Measurements from ENCODE around the gene POP4.

The POP4 gene

GRCh38 chr19:29665215-29665825 is 59.2 kb downstream of the POP4 start, which contains the start of gene PLEKHF1 (continued):
- TF ChIP-seq ZNF26 (tag by site-specific recombination; IDR thresholded peaks at IDR 0.05), result no peak
- TF ChIP-seq ZNF423 (tag by site-specific recombination; IDR thresholded peaks at IDR 0.05), result peak; percentile 58; the same call in 1 of the 2 replicates
- no peak for TF ChIP-seq ZNF138 (tag by site-specific recombination; IDR thresholded peaks at IDR 0.05; ENCODE audit: borderline replicate concordance)
- no peak for TF ChIP-seq MZF1 (tag by site-specific recombination; IDR thresholded peaks at IDR 0.05; ENCODE audit: borderline replicate concordance)
- TF ChIP-seq ZNF776 (tag by site-specific recombination; IDR thresholded peaks at IDR 0.05; ENCODE audit: borderline replicate concordance), result no peak
- no peak for TF ChIP-seq SETDB1 (IDR thresholded peaks at IDR 0.05; ENCODE audit: insufficient read length, low read length)
- TF ChIP-seq, protein P1, sequence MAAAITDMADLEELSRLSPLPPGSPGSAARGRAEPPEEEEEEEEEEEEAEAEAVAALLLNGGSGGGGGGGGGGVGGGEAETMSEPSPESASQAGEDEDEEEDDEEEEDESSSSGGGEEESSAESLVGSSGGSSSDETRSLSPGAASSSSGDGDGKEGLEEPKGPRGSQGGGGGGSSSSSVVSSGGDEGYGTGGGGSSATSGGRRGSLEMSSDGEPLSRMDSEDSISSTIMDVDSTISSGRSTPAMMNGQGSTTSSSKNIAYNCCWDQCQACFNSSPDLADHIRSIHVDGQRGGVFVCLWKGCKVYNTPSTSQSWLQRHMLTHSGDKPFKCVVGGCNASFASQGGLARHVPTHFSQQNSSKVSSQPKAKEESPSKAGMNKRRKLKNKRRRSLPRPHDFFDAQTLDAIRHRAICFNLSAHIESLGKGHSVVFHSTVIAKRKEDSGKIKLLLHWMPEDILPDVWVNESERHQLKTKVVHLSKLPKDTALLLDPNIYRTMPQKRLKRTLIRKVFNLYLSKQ (tag by site-specific recombination; IDR thresholded peaks at IDR 0.05; ENCODE audit: borderline replicate concordance), result no peak
- TF ChIP-seq GFI1B (tag by site-specific recombination; IDR thresholded peaks at IDR 0.05), result no peak
- TF ChIP-seq, protein P2, sequence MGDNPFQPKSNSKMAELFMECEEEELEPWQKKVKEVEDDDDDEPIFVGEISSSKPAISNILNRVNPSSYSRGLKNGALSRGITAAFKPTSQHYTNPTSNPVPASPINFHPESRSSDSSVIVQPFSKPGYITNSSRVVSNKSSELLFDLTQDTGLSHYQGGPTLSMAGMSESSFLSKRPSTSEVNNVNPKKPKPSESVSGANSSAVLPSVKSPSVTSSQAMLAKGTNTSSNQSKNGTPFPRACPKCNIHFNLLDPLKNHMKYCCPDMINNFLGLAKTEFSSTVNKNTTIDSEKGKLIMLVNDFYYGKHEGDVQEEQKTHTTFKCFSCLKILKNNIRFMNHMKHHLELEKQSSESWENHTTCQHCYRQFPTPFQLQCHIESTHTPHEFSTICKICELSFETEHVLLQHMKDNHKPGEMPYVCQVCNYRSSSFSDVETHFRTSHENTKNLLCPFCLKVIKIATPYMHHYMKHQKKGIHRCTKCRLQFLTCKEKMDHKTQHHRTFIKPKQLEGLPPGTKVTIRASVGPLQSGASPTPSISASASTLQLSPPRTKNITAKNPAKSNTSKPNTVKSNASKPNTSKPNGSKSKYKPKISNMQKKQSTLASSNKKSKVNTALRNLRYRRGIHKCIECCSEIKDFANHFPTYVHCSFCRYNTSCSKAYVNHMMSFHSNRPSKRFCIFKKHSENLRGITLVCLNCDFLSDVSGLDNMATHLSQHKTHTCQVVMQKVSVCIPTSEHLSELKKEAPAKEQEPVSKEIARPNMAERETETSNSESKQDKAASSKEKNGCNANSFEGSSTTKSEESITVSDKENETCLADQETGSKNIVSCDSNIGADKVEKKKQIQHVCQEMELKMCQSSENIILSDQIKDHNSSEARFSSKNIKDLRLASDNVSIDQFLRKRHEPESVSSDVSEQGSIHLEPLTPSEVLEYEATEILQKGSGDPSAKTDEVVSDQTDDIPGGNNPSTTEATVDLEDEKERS (tag by site-specific recombination; IDR thresholded peaks at IDR 0.05), result no peak
- TF ChIP-seq ZNF280C (tag by site-specific recombination; IDR thresholded peaks at IDR 0.05), result no peak
- peak; percentile 40; the same call in 1 of the 2 replicates for TF ChIP-seq OSR2 (tag by site-specific recombination; IDR thresholded peaks at IDR 0.05)
- no peak for TF ChIP-seq ZSCAN23 (tag by site-specific recombination; IDR thresholded peaks at IDR 0.05)
- TF ChIP-seq ZNF677 (tag by site-specific recombination; IDR thresholded peaks at IDR 0.05), result no peak
- TF ChIP-seq ZNF133 (tag by site-specific recombination; IDR thresholded peaks at IDR 0.05), result peak; percentile 31; the same call in 1 of the 2 replicates
- no peak for TF ChIP-seq ZNF571 (tag by site-specific recombination; IDR thresholded peaks at IDR 0.05)
- 0 out of 2 replicates have a peak, but pooled peaks have one; percentile 6 for TF ChIP-seq ZNF341 (tag by site-specific recombination; IDR thresholded peaks at IDR 0.05; ENCODE audit: low read depth)
- TF ChIP-seq ZNF24 (tag by site-specific recombination; IDR thresholded peaks at IDR 0.05), result no peak
- TF ChIP-seq ZNF830 (tag by site-specific recombination; IDR thresholded peaks at IDR 0.05; ENCODE audit: low read depth), result no peak
- TF ChIP-seq ZNF155 (tag by site-specific recombination; IDR thresholded peaks at IDR 0.05), result no peak
- TF ChIP-seq, protein P3, sequence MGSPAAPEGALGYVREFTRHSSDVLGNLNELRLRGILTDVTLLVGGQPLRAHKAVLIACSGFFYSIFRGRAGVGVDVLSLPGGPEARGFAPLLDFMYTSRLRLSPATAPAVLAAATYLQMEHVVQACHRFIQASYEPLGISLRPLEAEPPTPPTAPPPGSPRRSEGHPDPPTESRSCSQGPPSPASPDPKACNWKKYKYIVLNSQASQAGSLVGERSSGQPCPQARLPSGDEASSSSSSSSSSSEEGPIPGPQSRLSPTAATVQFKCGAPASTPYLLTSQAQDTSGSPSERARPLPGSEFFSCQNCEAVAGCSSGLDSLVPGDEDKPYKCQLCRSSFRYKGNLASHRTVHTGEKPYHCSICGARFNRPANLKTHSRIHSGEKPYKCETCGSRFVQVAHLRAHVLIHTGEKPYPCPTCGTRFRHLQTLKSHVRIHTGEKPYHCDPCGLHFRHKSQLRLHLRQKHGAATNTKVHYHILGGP (tag by site-specific recombination; IDR thresholded peaks at IDR 0.05), result no peak
- TF ChIP-seq YY1 (tag by site-specific recombination; IDR thresholded peaks at IDR 0.05), result no peak
- TF ChIP-seq ZNF221 (tag by site-specific recombination; IDR thresholded peaks at IDR 0.05; ENCODE audit: borderline replicate concordance), result no peak
- TF ChIP-seq ZNF362 (tag by site-specific recombination; IDR thresholded peaks at IDR 0.05), result no peak
- TF ChIP-seq ZNF214 (tag by site-specific recombination; IDR thresholded peaks at IDR 0.05; ENCODE audit: borderline replicate concordance), result no peak
- no peak for TF ChIP-seq TCF7L2 (IDR thresholded peaks at IDR 0.05; ENCODE audit: borderline replicate concordance, low read depth, low read length)
- TF ChIP-seq ZNF510 (tag by site-specific recombination; IDR thresholded peaks at IDR 0.05; ENCODE audit: insufficient replicate concordance), result no peak
- TF ChIP-seq ZNF747 (tag by site-specific recombination; IDR thresholded peaks at IDR 0.05), result no peak
- peak; percentile 75; the same call in 1 of the 2 replicates for TF ChIP-seq ZNF561 (tag by site-specific recombination; IDR thresholded peaks at IDR 0.05; ENCODE audit: borderline replicate concordance)
- TF ChIP-seq KLF10 (tag by site-specific recombination; IDR thresholded peaks at IDR 0.05), result peak; percentile 93

Data from HEK293 (cell line).